Epithelial cell of prostate (primary cell): ENCODE results near the gene CD2AP.
"Not testable (repeated sequence)": the region's sequence is repeated elsewhere in the genome, so short reads cannot be mapped to it uniquely, and the experiment has no call there.

Experiments used
- DNase-seq: peaks from one replicate; pipeline ENCODE4 v3.0.0-alpha.2; 2011; ENCODE audit warnings: low read depth, low spot score
- H3K27ac ChIP-seq: fragments of 450-650 bp; 2 replicates; pipeline ENCODE4 v1.5.1; 2017; ENCODE audit warnings: mild to moderate bottlenecking

CD2AP gene

GRCh38 chr6:47552319-47552718, 74.7 kb downstream of the CD2AP start:
- no peak overlapping the region for H3K27ac ChIP-seq
- no peak for DNase-seq

- H3K27ac ChIP-seq, DNase-seq: not testable (repeated sequence)
Observed at GRCh38 chr6:47553243-47553642, 75.7 kb downstream of the CD2AP start.

GRCh38 chr6:47556459-47556858, 78.9 kb downstream of the CD2AP start:
- H3K27ac ChIP-seq, DNase-seq: not testable (repeated sequence)

GRCh38 chr6:47563162-47563561, 85.6 kb downstream of the CD2AP start:
- no peak for DNase-seq
- H3K27ac ChIP-seq = no peak overlapping the region

- DNase-seq, H3K27ac ChIP-seq: not testable (repeated sequence)
Observed at GRCh38 chr6:47566602-47567001, 89.0 kb downstream of the CD2AP start.

GRCh38 chr6:47567586-47567985, 90.0 kb downstream of the CD2AP start:
- no peak for DNase-seq
- no peak overlapping the region for H3K27ac ChIP-seq

- H3K27ac ChIP-seq = no peak overlapping the region
- DNase-seq = no peak
Observed at GRCh38 chr6:47571488-47571887, 93.9 kb downstream of the CD2AP start.

- H3K27ac ChIP-seq = no peak overlapping the region
- no peak for DNase-seq
Observed at GRCh38 chr6:47573109-47573508, 95.5 kb downstream of the CD2AP start.

GRCh38 chr6:47574789-47575188, 97.2 kb downstream of the CD2AP start:
- DNase-seq = no peak
- H3K27ac ChIP-seq = no peak overlapping the region

- no peak overlapping the region for H3K27ac ChIP-seq
- no peak for DNase-seq
Observed at GRCh38 chr6:47579040-47579439, 101.5 kb downstream of the CD2AP start.

GRCh38 chr6:47581591-47581990, 104.0 kb downstream of the CD2AP start:
- no peak for DNase-seq
- H3K27ac ChIP-seq = no peak overlapping the region

GRCh38 chr6:47587493-47587892, 109.9 kb downstream of the CD2AP start:
- no peak overlapping the region for H3K27ac ChIP-seq
- no peak for DNase-seq

- H3K27ac ChIP-seq = no peak overlapping the region
- no peak for DNase-seq
Observed at GRCh38 chr6:47592131-47592840, 114.7 kb downstream of the CD2AP start.

- H3K27ac ChIP-seq = no peak overlapping the region
- DNase-seq = no peak
Observed at GRCh38 chr6:47593979-47594378, 116.4 kb downstream of the CD2AP start.

- no peak overlapping the region for H3K27ac ChIP-seq
- DNase-seq = no peak
Observed at GRCh38 chr6:47595785-47596184, 118.2 kb downstream of the CD2AP start.

GRCh38 chr6:47598367-47598766, 120.8 kb downstream of the CD2AP start:
- H3K27ac ChIP-seq = no peak overlapping the region
- no peak for DNase-seq

- no peak overlapping the region for H3K27ac ChIP-seq
- DNase-seq = no peak
Observed at GRCh38 chr6:47599512-47599911, 121.9 kb downstream of the CD2AP start.

GRCh38 chr6:47603227-47603626, 125.6 kb downstream of the CD2AP start:
- H3K27ac ChIP-seq = no peak overlapping the region
- DNase-seq = no peak

GRCh38 chr6:47603995-47604394, 126.4 kb downstream of the CD2AP start:
- no peak overlapping the region for H3K27ac ChIP-seq
- DNase-seq = no peak

GRCh38 chr6:47621838-47622449, 144.4 kb downstream of the CD2AP start:
- no peak overlapping the region for H3K27ac ChIP-seq
- DNase-seq = no peak

- DNase-seq = no peak
- H3K27ac ChIP-seq = no peak overlapping the region
Observed at GRCh38 chr6:47626782-47627181, 149.2 kb downstream of the CD2AP start.
